ENCODE results near the gene CTSA.
"Not testable (repeated sequence)": the region's sequence is repeated elsewhere in the genome, so short reads cannot be mapped to it uniquely, and the experiment has no call there.

GRCh38 chr20:45931680-45932079 lies 40.5 kb downstream of the CTSA start:
- not testable (repeated sequence) for TF ChIP-seq EZH2phosphoT487 (IDR thresholded peaks at IDR 0.05; ENCODE audit: low read depth); CTCF (IDR thresholded peaks at IDR 0.05; ENCODE audit: low read depth, low read length)

Data from OCI-LY3 (cell line).